H9 (cell line): ENCODE measurements around the gene RPL10A. TPM values are rescaled to one million over a fixed set of nuclear protein-coding genes. Genes with fewer than 3 reads are reported as not detected.
"Not testable (repeated sequence)": the region's sequence is repeated elsewhere in the genome, so short reads cannot be mapped to it uniquely, and the experiment has no call there.

Experiments
- DNase-seq: peaks from one replicate; pipeline ENCODE4 v3.0.0-alpha.2; 2017
- H2AFZ ChIP-seq: one replicate; pipeline ENCODE4 v1.6.1; 2013; ENCODE audit warnings: mild to moderate bottlenecking, low read length, control low read depth, moderate library complexity
- H2AK5ac ChIP-seq: 2 replicates; pipeline ENCODE4 v1.6.1; 2013; ENCODE audit warnings: low read length, control low read depth, mixed read lengths; ENCODE audit not compliant: insufficient read length
- H2BK120ac ChIP-seq: one replicate; pipeline ENCODE4 v1.6.1; 2013; ENCODE audit warnings: low read depth, mild to moderate bottlenecking, low read length, control low read depth, inconsistent platforms; ENCODE audit not compliant: poor library complexity, severe bottlenecking
- H2BK12ac ChIP-seq: 2 replicates; pipeline ENCODE4 v1.6.1; 2013; ENCODE audit warnings: low read length, control low read depth, mixed read lengths, low read depth; ENCODE audit not compliant: insufficient read length
- H2BK15ac ChIP-seq: 2 replicates; pipeline ENCODE4 v1.6.1; 2013; ENCODE audit warnings: low read depth, low read length, control low read depth
- H2BK20ac ChIP-seq: one replicate; pipeline ENCODE4 v1.6.1; 2013; ENCODE audit warnings: low read depth, mild to moderate bottlenecking, low read length, control low read depth, inconsistent platforms; ENCODE audit not compliant: poor library complexity, severe bottlenecking
- H2BK5ac ChIP-seq: 2 replicates; pipeline ENCODE4 v1.6.1; 2013; ENCODE audit warnings: low read length, control low read depth, mixed read lengths; ENCODE audit not compliant: insufficient read length
- H3K14ac ChIP-seq: 2 replicates; pipeline ENCODE4 v1.6.1; 2013; ENCODE audit warnings: low read length, control low read depth; ENCODE audit not compliant: insufficient read depth
- H3K18ac ChIP-seq: 2 replicates; pipeline ENCODE4 v1.6.1; 2013; ENCODE audit warnings: low read depth, mild to moderate bottlenecking, mixed read lengths, low read length, control low read depth; ENCODE audit not compliant: insufficient read length
- H3K23ac ChIP-seq: 2 replicates; pipeline ENCODE4 v1.6.1; 2013; ENCODE audit warnings: low read length, control low read depth, mixed read lengths, low read depth; ENCODE audit not compliant: insufficient read length
- H3K23me2 ChIP-seq: 2 replicates; pipeline ENCODE4 v1.6.1; 2013; ENCODE audit warnings: low read depth, mild to moderate bottlenecking, mixed read lengths, low read length, control low read depth; ENCODE audit not compliant: insufficient read length, poor library complexity, severe bottlenecking
- H3K27ac ChIP-seq: 2 replicates; pipeline ENCODE4 v1.5.1; 2013; ENCODE audit warnings: low read length, control low read depth, mixed read lengths, low read depth; ENCODE audit not compliant: insufficient read length
- H3K27me3 ChIP-seq: 2 replicates; pipeline ENCODE4 v1.6.1; 2013; ENCODE audit warnings: low read length, control low read depth, inconsistent platforms; ENCODE audit not compliant: insufficient read depth
- H3K4ac ChIP-seq: 2 replicates; pipeline ENCODE4 v1.6.1; 2013; ENCODE audit warnings: low read depth, mild to moderate bottlenecking, control low read depth, inconsistent platforms, low read length, moderate library complexity
- H3K4me1 ChIP-seq: 2 replicates; pipeline ENCODE4 v1.6.1; 2013; ENCODE audit warnings: low read length, control low read depth, inconsistent platforms; ENCODE audit not compliant: insufficient read depth
- H3K4me2 ChIP-seq: 2 replicates; pipeline ENCODE4 v1.6.1; 2013; ENCODE audit warnings: low read length, control low read depth, mixed read lengths; ENCODE audit not compliant: insufficient read length, insufficient read depth
- H3K56ac ChIP-seq: 2 replicates; pipeline ENCODE4 v1.6.1; 2013; ENCODE audit warnings: low read depth, mild to moderate bottlenecking, mixed read lengths, low read length, control low read depth; ENCODE audit not compliant: insufficient read length
- H3K79me1 ChIP-seq: 2 replicates; pipeline ENCODE4 v1.6.1; 2013; ENCODE audit warnings: low read depth, mild to moderate bottlenecking, moderate library complexity, low read length, control low read depth, inconsistent platforms; ENCODE audit not compliant: insufficient read depth, poor library complexity, severe bottlenecking
- H3K79me2 ChIP-seq: 2 replicates; pipeline ENCODE4 v1.6.1; 2013; ENCODE audit warnings: low read length, control low read depth, inconsistent platforms; ENCODE audit not compliant: insufficient read depth
- H3K9ac ChIP-seq: 2 replicates; pipeline ENCODE4 v1.6.1; 2013; ENCODE audit warnings: low read length, control low read depth, mixed read lengths; ENCODE audit not compliant: insufficient read length; ENCODE audit errors: extremely low read depth
- H3K9me3 ChIP-seq: one replicate; pipeline ENCODE4 v1.6.1; 2013; ENCODE audit warnings: low read depth, low read length, inconsistent platforms; ENCODE audit not compliant: control insufficient read depth
- H3T11ph ChIP-seq: one replicate; pipeline ENCODE4 v1.6.1; 2013; ENCODE audit warnings: mild to moderate bottlenecking, low read length, control low read depth, inconsistent platforms
- H4K20me1 ChIP-seq: one replicate; pipeline ENCODE4 v1.6.1; 2013; ENCODE audit not compliant: control insufficient read depth, insufficient read length, insufficient read depth
- H4K5ac ChIP-seq: 2 replicates; pipeline ENCODE4 v1.6.1; 2013; ENCODE audit warnings: low read depth, mild to moderate bottlenecking, mixed read lengths, low read length, control low read depth; ENCODE audit not compliant: insufficient read length
- H4K8ac ChIP-seq: replicated peaks from 2 replicates; pipeline ENCODE4 v1.6.1; 2013; ENCODE audit warnings: low read length, control low read depth, mixed read lengths, low read depth; ENCODE audit not compliant: insufficient read length
- H4K91ac ChIP-seq: 2 replicates; pipeline ENCODE4 v1.6.1; 2013; ENCODE audit warnings: low read depth, mild to moderate bottlenecking, moderate library complexity, mixed read lengths, low read length, control low read depth; ENCODE audit not compliant: insufficient read length
- H3K27ac Mint-ChIP-seq, 3 experiments: 2 replicates in 2 of 3; 3 replicates in 1 of 3; pipeline ENCODE4 v1.8.0; 2020 to 2021; ENCODE audit warnings: mixed read lengths in 3 of 3, mild to moderate bottlenecking in 1 of 3, moderate library complexity in 1 of 3
- H3K27me3 Mint-ChIP-seq: 2 replicates; pipeline ENCODE4 v1.8.0; 2021; ENCODE audit warnings: low read depth, mild to moderate bottlenecking, moderate library complexity, mixed read lengths
- H3K36me3 Mint-ChIP-seq, 3 experiments: 2 replicates in 2 of 3; 3 replicates in 1 of 3; pipeline ENCODE4 v1.8.0; 2020 to 2021; ENCODE audit warnings: low read depth in 3 of 3, mixed read lengths in 3 of 3; ENCODE audit not compliant: insufficient read depth in 1 of 3
- H3K4me1 Mint-ChIP-seq, 2 experiments: 2 replicates each; pipeline ENCODE4 v1.8.0; 2020; ENCODE audit warnings: mixed read lengths in 2 of 2
- H3K4me3 Mint-ChIP-seq, 2 experiments: 2 replicates in 1 of 2; 3 replicates in 1 of 2; pipeline ENCODE4 v1.8.0; 2020 to 2021; ENCODE audit warnings: mild to moderate bottlenecking in 2 of 2, mixed read lengths in 2 of 2, moderate library complexity in 1 of 2
- H3K9me3 Mint-ChIP-seq, 2 experiments: 2 replicates in 1 of 2; 3 replicates in 1 of 2; pipeline ENCODE4 v1.8.0; 2020; ENCODE audit warnings: mild to moderate bottlenecking in 2 of 2, mixed read lengths in 2 of 2, moderate library complexity in 1 of 2
- WGBS: extraction: QIAGEN DNeasy Blood & Tissue Kit; methylation state at CpG from one replicate; pipeline ENCODE4 v1.1.7; 2013; ENCODE audit warnings: missing lambda C conversion rate, low lambda C conversion rate, mixed read lengths; ENCODE audit not compliant: insufficient read length; ENCODE audit errors: extremely low coverage; 5-methylcytosine and 5-hydroxymethylcytosine counted together
- total RNA-seq: library from RNA; stranded (reverse); gene quantifications from 2 replicates; pipeline ENCODE4 v1.2.1, GENCODE V29; 2021
- TF ChIP-seq, protein P1 (sequence below): fragments of 200-600 bp; sonication (generic); conservative IDR thresholded peaks from 3 replicates; pipeline ENCODE4 v1.8.0; 2021; ENCODE audit warnings: antibody characterized with exemption, mild to moderate bottlenecking

The RPL10A gene
- total RNA-seq, 1 experiment from 2014 or later, result 1,830 TPM

DNA sequence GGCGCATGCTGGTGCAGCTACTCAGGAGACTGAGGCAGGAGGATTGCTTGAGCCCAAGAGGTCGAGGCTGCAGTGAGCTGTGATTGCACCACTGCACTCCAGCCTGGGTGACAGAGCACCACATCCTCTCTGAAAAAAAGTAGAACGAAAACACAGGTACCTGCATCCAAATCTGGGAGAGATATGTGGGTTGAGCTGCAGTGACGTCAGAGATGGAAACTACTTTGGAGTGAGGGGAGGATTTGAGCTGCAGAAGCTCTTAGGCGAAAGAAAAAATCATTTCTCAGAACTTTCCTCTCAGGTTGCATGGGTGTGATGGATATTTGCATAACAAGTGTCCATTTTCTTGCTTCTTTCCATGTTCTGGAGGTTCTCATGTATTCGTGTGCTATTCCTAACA lies 48.5 kb downstream of the RPL10A start:
- no peak for DNase-seq
- H2AK5ac ChIP-seq, result no peak overlapping the region
- no peak overlapping the region for H3T11ph ChIP-seq
- H3K36me3 Mint-ChIP-seq, result no peaks in the 10 kb centered on the region
- H2BK12ac ChIP-seq, result no peak overlapping the region
- no peak overlapping the region for H3K4me2 ChIP-seq
- no peak overlapping the region for H3K4ac ChIP-seq
- no peaks in the 10 kb centered on the region for H3K27me3 ChIP-seq
- H3K56ac ChIP-seq, result no peak overlapping the region
- no peaks in the 10 kb centered on the region for H3K4me1 ChIP-seq
- H4K8ac ChIP-seq, result no peak overlapping the region
- H3K79me2 ChIP-seq, result no peaks in the 10 kb centered on the region
- no peak overlapping the region for H4K5ac ChIP-seq
- H4K91ac ChIP-seq, result no peak overlapping the region
- H3K23me2 ChIP-seq, result peaks cover under 1% of the 10 kb centered on the region
- H3K4me3 Mint-ChIP-seq, result no peak overlapping the region
- H3K27me3 Mint-ChIP-seq, result no peaks in the 10 kb centered on the region; the same call in none of the 2 replicates
- H3K9ac ChIP-seq, result no peak overlapping the region
- TF ChIP-seq, protein P1, sequence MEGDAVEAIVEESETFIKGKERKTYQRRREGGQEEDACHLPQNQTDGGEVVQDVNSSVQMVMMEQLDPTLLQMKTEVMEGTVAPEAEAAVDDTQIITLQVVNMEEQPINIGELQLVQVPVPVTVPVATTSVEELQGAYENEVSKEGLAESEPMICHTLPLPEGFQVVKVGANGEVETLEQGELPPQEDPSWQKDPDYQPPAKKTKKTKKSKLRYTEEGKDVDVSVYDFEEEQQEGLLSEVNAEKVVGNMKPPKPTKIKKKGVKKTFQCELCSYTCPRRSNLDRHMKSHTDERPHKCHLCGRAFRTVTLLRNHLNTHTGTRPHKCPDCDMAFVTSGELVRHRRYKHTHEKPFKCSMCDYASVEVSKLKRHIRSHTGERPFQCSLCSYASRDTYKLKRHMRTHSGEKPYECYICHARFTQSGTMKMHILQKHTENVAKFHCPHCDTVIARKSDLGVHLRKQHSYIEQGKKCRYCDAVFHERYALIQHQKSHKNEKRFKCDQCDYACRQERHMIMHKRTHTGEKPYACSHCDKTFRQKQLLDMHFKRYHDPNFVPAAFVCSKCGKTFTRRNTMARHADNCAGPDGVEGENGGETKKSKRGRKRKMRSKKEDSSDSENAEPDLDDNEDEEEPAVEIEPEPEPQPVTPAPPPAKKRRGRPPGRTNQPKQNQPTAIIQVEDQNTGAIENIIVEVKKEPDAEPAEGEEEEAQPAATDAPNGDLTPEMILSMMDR, result no peak
- no peaks in the 10 kb centered on the region for H3K79me1 ChIP-seq
- H3K9me3 ChIP-seq, result no peaks in the 10 kb centered on the region
- no peak overlapping the region for H2BK20ac ChIP-seq
- peaks cover 11 to 18% of the 10 kb centered on the region in 2 experiments for H3K4me1 Mint-ChIP-seq
- H3K9me3 Mint-ChIP-seq, result peaks cover 0 to 2% of the 10 kb centered on the region in 2 experiments; a peak in 1 of 5 replicates
- H3K27ac Mint-ChIP-seq, result no peak overlapping the region
- H2BK15ac ChIP-seq, result no peak overlapping the region
- H4K20me1 ChIP-seq, result no peaks in the 10 kb centered on the region
- no peak overlapping the region for H2AFZ ChIP-seq
- H2BK120ac ChIP-seq, result no peak overlapping the region
- H3K23ac ChIP-seq, result no peak overlapping the region
- no peak overlapping the region; the same call in 1 of the 2 replicates for H3K14ac ChIP-seq
- H3K18ac ChIP-seq, result no peak overlapping the region
- no peak overlapping the region for H3K27ac ChIP-seq
- WGBS, result no CpG with 5 or more reads among the region's 6 CpGs
- no peak overlapping the region for H2BK5ac ChIP-seq

DNA sequence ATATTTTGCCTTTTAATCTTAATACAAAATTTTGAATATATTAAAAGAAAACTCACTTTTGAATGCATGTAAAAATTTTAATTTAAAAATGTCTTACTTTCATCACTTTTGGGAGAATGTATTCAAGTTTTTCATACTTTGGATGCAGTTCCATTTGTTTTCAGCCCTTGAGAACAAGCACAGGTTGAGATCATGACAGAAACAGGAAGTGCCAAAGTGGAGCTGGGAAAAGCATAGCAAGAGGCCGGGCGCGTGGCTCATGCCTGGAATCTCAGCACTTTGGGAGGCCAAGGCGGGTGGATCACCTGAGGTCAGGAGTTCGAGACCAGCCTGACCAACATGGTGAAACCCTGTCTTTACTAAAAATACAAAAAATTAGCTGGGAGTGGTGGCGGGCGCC lies 49.8 kb downstream of the RPL10A start:
- H3K4me1 Mint-ChIP-seq, result peaks cover 15 to 19% of the 10 kb centered on the region in 2 experiments
- not testable (repeated sequence) for H3K23ac ChIP-seq, H3K27me3 Mint-ChIP-seq, H4K8ac ChIP-seq, H3K4ac ChIP-seq, DNase-seq, H3K27ac Mint-ChIP-seq, H3K18ac ChIP-seq, H3K4me3 Mint-ChIP-seq, H2BK12ac ChIP-seq, H2BK15ac ChIP-seq, H4K20me1 ChIP-seq, H3K56ac ChIP-seq, H4K5ac ChIP-seq, H3K79me1 ChIP-seq, H3K79me2 ChIP-seq, H4K91ac ChIP-seq, H3T11ph ChIP-seq, H3K27ac ChIP-seq, H2BK20ac ChIP-seq, H3K23me2 ChIP-seq, H2AK5ac ChIP-seq, H2BK120ac ChIP-seq, H3K9me3 Mint-ChIP-seq, H3K14ac ChIP-seq, H3K9ac ChIP-seq, H3K36me3 Mint-ChIP-seq, H3K4me1 ChIP-seq, H2AFZ ChIP-seq, H2BK5ac ChIP-seq, H3K9me3 ChIP-seq, H3K27me3 ChIP-seq, H3K4me2 ChIP-seq
- WGBS, result no CpG with 5 or more reads among the region's 7 CpGs
